Activated CD4-positive, CD25-positive, alpha-beta regulatory T cell treated with anti-CD3 and anti-CD28 coated beads, Interleukin-2, amount 50 U/mL, for 24 hours (primary cell): ENCODE results near the gene PCDHA6.
"Not testable (repeated sequence)": the region's sequence is repeated elsewhere in the genome, so short reads cannot be mapped to it uniquely, and the experiment has no call there.

Source experiments
- ATAC-seq, 2 donors: fragments of 150-1000 bp; cut with Tn5 transposase; one replicate each; pipeline ENCODE4 v1.10.0; 2021; ENCODE audit warnings: mild to moderate bottlenecking in 1 of 2, moderate library complexity in 1 of 2

Gene PCDHA6

DNA sequence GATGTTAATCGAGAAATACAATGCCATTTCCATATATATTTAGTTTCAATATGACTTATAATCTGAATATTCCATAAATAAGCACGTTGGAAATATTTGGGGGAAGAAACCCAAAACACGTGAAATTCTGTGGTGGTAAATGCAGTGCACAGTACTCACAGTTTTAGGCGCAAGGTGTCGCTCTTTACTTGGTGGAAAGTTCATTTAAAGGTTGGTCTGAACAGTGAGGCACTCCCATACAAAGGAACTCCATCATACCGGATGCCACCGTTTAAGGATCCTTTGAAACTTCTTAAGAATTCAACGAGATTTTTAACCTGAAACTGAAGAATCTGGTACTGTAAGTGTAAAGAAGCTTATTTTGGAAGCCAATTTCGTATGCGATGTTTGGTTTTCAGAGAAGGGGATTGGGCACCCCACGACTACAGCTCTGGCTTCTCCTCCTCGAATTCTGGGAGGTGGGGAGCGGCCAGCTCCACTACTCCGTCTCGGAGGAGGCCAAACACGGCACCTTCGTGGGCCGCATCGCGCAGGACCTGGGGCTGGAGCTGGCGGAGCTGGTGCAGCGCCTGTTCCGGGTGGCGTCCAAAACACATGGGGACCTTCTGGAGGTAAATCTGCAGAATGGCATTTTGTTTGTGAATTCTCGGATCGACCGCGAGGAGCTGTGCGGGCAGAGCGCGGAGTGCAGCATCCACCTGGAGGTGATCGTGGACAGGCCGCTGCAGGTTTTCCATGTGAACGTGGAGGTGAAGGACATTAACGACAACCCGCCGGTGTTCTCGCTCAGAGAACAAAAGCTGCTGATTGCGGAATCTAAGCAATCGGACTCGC lies 41.2 kb downstream of the PCDHA6 start, which contains the start of gene PCDHA11:
PCDHA11 (plus strand) TSS at position 237 of the 834 bp plus-strand sequence; CDS start at position 384, 147 bp downstream.
- no peak for ATAC-seq

DNA sequence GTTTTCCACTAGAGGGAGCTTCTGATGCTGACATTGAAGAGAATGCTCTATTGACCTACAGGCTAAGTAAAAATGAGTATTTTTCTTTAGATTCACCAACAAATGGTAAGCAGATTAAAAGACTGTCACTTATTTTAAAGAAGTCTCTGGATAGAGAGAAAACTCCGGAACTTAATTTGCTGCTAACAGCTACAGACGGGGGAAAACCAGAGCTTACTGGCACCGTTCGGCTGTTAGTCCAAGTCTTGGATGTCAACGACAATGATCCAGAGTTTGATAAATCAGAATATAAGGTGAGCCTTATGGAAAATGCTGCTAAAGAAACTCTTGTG lies 41.8 kb downstream of the PCDHA6 start:
- no peak for ATAC-seq

DNA sequence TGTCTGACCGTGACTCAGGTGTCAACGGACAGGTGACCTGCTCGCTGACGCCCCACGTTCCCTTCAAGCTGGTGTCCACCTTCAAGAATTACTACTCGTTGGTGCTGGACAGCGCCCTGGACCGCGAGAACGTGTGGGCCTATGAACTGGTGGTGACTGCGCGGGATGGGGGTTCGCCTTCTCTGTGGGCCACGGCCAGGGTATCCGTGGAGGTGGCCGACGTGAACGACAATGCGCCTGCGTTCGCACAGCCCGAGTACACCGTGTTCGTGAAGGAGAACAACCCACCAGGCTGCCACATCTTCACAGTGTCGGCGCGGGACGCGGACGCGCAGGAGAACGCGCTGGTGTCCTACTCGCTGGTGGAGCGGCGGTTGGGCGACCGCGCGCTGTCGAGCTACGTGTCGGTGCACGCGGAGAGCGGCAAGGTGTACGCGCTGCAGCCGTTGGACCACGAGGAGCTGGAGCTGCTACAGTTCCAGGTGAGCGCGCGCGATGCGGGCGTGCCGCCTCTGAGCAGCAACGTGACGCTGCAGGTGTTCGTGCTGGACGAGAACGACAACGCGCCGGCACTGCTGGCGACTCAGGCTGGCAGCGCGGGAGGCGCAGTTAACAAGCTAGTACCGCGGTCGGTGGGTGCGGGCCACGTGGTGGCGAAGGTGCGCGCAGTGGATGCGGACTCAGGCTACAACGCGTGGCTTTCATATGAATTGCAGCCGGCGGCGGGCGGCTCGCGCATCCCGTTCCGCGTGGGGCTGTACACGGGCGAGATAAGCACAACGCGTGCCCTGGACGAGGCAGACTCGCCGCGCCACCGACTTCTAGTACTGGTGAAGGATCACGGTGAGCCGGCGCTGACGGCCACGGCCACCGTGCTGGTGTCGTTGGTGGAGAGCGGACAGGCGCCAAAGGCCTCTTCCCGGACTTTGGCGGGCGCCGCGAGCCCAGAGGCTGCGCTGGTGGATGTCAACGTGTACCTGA lies 42.8 kb downstream of the PCDHA6 start:
- no peak for ATAC-seq

DNA sequence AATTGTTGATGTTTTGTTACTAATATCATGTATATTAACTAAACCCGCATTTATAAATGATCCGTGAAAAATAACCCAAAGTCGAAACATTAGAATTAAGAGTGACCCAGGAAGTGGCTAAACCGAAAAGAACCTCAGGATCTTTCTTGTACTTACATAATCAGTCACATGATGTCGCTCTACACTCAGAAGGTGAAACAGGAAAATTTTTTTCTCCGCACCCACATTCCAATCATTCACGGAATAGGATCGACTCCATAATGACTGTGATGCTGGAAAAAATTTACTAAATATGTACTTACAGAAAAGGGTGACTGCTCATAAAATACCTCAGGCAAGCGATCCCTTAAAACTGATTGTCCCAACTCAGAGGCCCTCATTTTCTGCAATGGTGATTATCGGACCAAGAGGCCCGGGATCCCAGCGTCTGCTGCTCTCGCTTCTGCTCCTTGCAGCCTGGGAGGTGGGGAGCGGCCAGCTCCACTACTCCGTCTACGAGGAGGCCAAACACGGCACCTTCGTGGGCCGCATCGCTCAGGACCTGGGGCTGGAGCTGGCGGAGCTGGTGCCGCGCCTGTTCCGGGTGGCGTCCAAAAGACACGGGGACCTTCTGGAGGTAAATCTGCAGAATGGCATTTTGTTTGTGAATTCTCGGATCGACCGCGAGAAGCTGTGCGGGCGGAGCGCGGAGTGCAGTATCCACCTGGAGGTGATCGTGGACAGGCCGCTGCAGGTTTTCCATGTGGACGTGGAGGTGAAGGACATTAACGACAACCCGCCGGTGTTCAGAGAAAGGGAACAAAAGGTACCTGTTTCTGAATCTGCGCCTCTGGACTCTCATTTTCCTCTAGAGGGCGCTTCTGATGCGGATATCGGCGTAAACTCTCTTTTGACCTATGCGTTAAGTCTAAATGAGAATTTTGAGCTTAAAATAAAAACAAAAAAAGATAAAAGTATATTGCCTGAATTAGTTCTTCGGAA lies 47.6 kb downstream of the PCDHA6 start, which contains the start of gene PCDHA12:
PCDHA12 (plus strand) TSS at position 224 of the 981 bp plus-strand sequence; CDS start at position 389, 165 bp downstream.
- no peak for ATAC-seq

DNA sequence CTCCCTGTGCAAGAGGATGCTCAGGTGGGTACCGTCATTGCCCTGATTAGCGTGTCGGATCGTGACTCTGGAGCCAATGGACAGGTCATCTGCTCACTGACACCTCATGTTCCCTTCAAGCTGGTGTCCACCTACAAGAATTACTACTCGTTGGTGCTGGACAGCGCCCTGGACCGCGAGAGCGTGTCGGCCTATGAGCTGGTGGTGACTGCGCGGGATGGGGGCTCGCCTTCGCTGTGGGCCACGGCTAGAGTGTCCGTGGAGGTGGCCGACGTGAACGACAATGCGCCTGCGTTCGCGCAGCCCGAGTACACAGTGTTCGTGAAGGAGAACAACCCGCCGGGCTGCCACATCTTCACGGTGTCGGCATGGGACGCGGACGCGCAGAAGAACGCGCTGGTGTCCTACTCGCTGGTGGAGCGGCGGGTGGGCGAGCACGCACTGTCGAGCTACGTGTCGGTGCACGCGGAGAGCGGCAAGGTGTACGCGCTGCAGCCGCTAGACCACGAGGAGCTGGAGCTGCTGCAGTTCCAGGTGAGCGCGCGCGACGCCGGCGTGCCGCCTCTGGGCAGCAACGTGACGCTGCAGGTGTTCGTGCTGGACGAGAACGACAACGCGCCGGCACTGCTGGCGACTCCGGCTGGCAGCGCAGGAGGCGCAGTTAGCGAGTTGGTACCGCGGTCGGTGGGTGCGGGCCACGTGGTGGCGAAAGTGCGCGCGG lies 48.9 kb downstream of the PCDHA6 start:
- ATAC-seq = not testable (repeated sequence)

DNA sequence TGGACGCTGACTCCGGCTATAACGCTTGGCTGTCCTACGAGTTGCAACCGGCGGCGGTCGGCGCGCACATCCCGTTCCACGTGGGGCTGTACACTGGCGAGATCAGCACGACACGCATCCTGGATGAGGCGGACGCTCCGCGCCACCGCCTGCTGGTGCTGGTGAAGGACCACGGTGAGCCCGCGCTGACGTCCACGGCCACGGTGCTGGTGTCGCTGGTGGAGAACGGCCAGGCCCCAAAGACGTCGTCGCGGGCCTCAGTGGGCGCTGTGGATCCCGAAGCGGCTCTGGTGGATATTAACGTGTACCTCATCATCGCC lies 49.5 kb downstream of the PCDHA6 start:
- ATAC-seq = no peak
